Measurements from ENCODE around the gene LDLR. TPM values are rescaled to one million over a fixed set of nuclear protein-coding genes. Genes with fewer than 3 reads are reported as not detected.

LDLR gene
- total RNA-seq, 1 donor from 2014 or later = 39.3 TPM

DNA sequence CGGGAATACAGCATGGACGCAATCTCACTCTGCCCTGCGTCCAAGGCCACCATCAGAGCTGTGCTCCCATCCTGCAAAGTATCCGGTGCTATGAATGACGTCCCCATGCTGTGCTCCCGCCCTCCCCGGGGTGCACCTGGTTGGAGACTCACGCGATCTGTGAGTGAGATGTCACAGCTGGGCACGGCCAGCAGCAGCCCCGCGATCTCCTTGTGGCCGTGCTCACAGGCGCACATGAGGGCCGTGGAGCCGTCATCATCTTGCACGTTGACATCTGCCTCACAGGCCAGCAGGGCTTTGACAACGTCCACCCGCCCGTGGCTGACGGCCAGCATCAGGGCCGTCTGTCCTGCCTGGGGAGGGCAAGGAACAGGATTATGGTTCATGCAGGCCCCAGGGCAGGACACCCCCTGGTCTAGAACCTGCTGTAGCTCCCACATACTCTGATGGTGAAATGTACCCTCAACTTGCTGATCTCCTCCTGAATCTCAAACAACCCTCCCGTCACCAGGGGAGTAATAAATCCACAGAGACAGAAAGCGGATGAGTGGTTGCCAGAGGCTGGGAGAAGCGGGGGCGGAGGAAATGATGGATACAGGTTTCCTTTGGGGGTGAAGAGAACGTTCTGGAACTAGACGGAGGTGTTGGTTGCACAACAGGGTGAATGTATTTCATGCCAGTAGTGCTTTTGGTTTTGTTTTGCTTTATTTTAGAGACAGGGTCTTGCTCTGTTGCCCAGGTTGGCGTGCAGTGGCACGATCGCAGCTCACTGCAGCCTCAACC lies 80.8 kb downstream of the LDLR start:
- no peaks in the 10 kb centered on the region for H3K27me3 Mint-ChIP-seq (ENCODE audit: insufficient read depth, low read depth)
- no peaks in the 10 kb centered on the region for H3K9me3 Mint-ChIP-seq
- DNase-seq (ENCODE audit: low spot score) = no peak
- no peak overlapping the region for H3K4me3 Mint-ChIP-seq
- no peak overlapping the region for H3K4me3 ChIP-seq
- no peak overlapping the region for H3K9ac ChIP-seq
- H3K27me3 ChIP-seq = no peaks in the 10 kb centered on the region
- peaks cover under 1% of the 10 kb centered on the region for H3F3A ChIP-seq (ENCODE audit: low read depth)
- TF ChIP-seq, protein P1, sequence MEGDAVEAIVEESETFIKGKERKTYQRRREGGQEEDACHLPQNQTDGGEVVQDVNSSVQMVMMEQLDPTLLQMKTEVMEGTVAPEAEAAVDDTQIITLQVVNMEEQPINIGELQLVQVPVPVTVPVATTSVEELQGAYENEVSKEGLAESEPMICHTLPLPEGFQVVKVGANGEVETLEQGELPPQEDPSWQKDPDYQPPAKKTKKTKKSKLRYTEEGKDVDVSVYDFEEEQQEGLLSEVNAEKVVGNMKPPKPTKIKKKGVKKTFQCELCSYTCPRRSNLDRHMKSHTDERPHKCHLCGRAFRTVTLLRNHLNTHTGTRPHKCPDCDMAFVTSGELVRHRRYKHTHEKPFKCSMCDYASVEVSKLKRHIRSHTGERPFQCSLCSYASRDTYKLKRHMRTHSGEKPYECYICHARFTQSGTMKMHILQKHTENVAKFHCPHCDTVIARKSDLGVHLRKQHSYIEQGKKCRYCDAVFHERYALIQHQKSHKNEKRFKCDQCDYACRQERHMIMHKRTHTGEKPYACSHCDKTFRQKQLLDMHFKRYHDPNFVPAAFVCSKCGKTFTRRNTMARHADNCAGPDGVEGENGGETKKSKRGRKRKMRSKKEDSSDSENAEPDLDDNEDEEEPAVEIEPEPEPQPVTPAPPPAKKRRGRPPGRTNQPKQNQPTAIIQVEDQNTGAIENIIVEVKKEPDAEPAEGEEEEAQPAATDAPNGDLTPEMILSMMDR (IDR thresholded peaks at IDR 0.05) = no peak
- no peak for TF ChIP-seq EZH2 (IDR thresholded peaks at IDR 0.05)
- no peak for TF ChIP-seq EZH2phosphoT487 (IDR thresholded peaks at IDR 0.05)
- no peaks in the 10 kb centered on the region for H3K9me3 ChIP-seq (ENCODE audit: low read depth)
- no peaks in the 10 kb centered on the region for H3K36me3 ChIP-seq
- H3K79me2 ChIP-seq (ENCODE audit: low read depth) = no peaks in the 10 kb centered on the region
- no peak overlapping the region for H3K27ac ChIP-seq
- H4K20me1 ChIP-seq (ENCODE audit: low read depth) = no peaks in the 10 kb centered on the region
- H3K4me2 ChIP-seq = no peak overlapping the region
- no peaks in the 10 kb centered on the region for H3K4me1 ChIP-seq
- H3K4me1 Mint-ChIP-seq = no peaks in the 10 kb centered on the region
- H3K27ac Mint-ChIP-seq = no peak overlapping the region
- no peak overlapping the region for H2AFZ ChIP-seq (replicated peaks)
- peaks cover 10% of the 10 kb centered on the region for H3K36me3 Mint-ChIP-seq

DNA sequence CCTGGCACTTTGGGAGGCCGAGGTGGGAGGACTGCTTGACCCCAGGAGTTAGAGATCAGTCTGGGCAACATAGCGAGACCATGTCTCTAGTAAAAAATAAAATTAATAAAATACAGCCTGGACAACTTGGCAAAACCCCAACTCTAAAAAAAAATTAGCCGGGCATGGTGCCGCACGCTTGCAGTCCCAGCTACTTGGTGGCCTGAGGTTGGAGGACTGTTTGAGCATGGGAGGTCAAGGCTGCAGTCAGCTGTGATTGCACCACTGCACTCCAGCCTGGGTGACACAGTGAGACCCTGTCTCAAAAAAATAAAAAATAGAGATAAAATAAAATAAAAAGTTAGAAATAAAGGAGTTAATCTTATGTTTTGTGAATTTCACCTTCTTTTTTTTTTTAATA lies 81.9 kb downstream of the LDLR start:
- Histone ChIP-seq H3K4me3 (no peak overlapping the region), H3K4me1 (no peaks in the 10 kb centered on the region), H2AFZ (replicated peaks) (no peak overlapping the region), H3K4me2 (no peak overlapping the region), H3K79me2 (ENCODE audit: low read depth) (no peaks in the 10 kb centered on the region), H3K9me3 (ENCODE audit: low read depth) (no peaks in the 10 kb centered on the region), H3F3A (ENCODE audit: low read depth) (no peaks in the 10 kb centered on the region), H4K20me1 (ENCODE audit: low read depth) (no peaks in the 10 kb centered on the region), H3K27me3 (no peaks in the 10 kb centered on the region), H3K27ac (no peak overlapping the region), H3K9ac (no peak overlapping the region), H3K36me3 (no peaks in the 10 kb centered on the region)
- Mint-ChIP-seq H3K4me1 (no peaks in the 10 kb centered on the region), H3K36me3 (peaks cover 8% of the 10 kb centered on the region), H3K4me3 (no peak overlapping the region), H3K27ac (no peak overlapping the region), H3K9me3 (no peaks in the 10 kb centered on the region), H3K27me3 (ENCODE audit: insufficient read depth, low read depth) (peaks cover 2% of the 10 kb centered on the region)
- DNase-seq (ENCODE audit: low spot score) = no peak
- TF ChIP-seq EZH2phosphoT487 (IDR thresholded peaks at IDR 0.05) = no peak
- TF ChIP-seq, protein P1 (IDR thresholded peaks at IDR 0.05) = no peak
- TF ChIP-seq EZH2 (IDR thresholded peaks at IDR 0.05) = no peak

DNA sequence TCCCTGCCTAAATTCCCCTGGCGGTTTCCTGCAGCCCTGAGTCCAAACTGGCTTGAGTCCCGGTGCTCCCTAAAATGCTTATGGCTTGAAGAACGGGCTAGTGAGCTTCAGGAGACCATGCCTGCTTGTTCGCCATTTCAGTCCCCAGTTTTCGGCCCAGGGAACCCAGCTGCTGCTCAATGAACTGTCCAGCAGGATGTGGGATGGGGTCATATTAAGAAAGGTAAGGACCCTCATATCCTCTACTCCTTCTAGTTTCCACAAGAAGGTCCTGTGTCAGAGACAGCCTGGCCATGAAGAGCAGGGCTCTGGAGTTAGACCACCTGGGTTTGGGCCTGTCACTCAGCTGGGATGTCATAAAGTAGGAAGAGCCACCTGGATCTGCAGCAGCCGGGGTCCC lies 83.3 kb downstream of the LDLR start:
- Histone ChIP-seq H4K20me1 (ENCODE audit: low read depth) (no peaks in the 10 kb centered on the region), H3K4me1 (no peaks in the 10 kb centered on the region), H3K27me3 (no peaks in the 10 kb centered on the region), H3K79me2 (ENCODE audit: low read depth) (no peaks in the 10 kb centered on the region), H3K27ac (no peak overlapping the region), H3K9ac (no peak overlapping the region), H3K36me3 (no peaks in the 10 kb centered on the region), H3K4me3 (no peak overlapping the region), H3K4me2 (no peak overlapping the region), H3K9me3 (ENCODE audit: low read depth) (no peaks in the 10 kb centered on the region), H2AFZ (replicated peaks) (no peak overlapping the region), H3F3A (ENCODE audit: low read depth) (no peaks in the 10 kb centered on the region)
- Mint-ChIP-seq H3K4me1 (no peaks in the 10 kb centered on the region), H3K9me3 (no peaks in the 10 kb centered on the region), H3K27me3 (ENCODE audit: insufficient read depth, low read depth) (peaks cover 2% of the 10 kb centered on the region), H3K4me3 (no peak overlapping the region), H3K36me3 (peaks cover 4% of the 10 kb centered on the region), H3K27ac (no peak overlapping the region)
- TF ChIP-seq, protein P1 (IDR thresholded peaks at IDR 0.05) = no peak
- TF ChIP-seq EZH2phosphoT487 (IDR thresholded peaks at IDR 0.05) (no peak), EZH2 (IDR thresholded peaks at IDR 0.05) (no peak)
- no peak for DNase-seq (ENCODE audit: low spot score)
